Brain microvascular endothelial cell (primary cell): ENCODE measurements around the gene SGCD.

Source experiments
- DNase-seq: peaks from one replicate; pipeline ENCODE4 v3.0.0-alpha.2; 2020
- H3K27ac ChIP-seq: fragments of 250-450 bp; sonication (Bioruptor Pico); 2 replicates; pipeline ENCODE4 v1.5.1; 2020; ENCODE audit warnings: mild to moderate bottlenecking, moderate library complexity
- H3K27me3 ChIP-seq: fragments of 250-450 bp; sonication (Bioruptor Pico); replicated peaks from 2 replicates; pipeline ENCODE4 v1.5.1; 2020; ENCODE audit warnings: mild to moderate bottlenecking
- H3K36me3 ChIP-seq: fragments of 250-450 bp; sonication (Bioruptor Pico); replicated peaks from 2 replicates; pipeline ENCODE4 v1.5.1; 2020; ENCODE audit warnings: mild to moderate bottlenecking
- H3K4me3 ChIP-seq: 2 replicates; pipeline ENCODE4 v1.5.1; 2011; ENCODE audit warnings: low read depth, mild to moderate bottlenecking, control low read depth, low read length, moderate library complexity
- in situ Hi-C: cut with HindIII; loops from 2 replicates; pipeline ENCODE4 v1.10.0; 2017; ENCODE audit warnings: low sequenced_read_pairs, low pct_ligation_motif_present
- TF ChIP-seq, protein P1 (sequence below): IDR thresholded peaks from 2 replicates; pipeline ENCODE4 v1.5.1; 2011; ENCODE audit warnings: low read depth, mild to moderate bottlenecking, moderate library complexity, low read length, control low read depth, inconsistent platforms; ENCODE audit errors: missing control alignments

SGCD gene

DNA sequence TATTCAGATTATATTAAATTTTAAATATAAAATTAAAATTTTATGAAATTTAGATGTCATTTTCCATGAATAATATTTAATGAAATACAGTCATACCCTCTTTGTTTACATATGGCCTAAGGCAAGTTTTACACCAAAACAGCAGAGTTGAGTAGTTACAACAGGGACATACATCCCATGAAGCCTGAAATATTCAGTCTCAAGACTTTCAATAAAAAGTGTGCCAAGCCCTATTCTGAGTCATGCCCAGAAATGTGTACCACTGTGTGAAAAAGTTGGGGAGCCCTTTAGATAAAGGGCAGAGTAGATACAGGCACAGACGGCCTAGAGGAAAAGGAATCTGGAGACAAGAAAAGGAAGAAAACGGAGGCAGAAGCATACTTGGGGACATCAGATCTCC, 261.3 kb downstream of the SGCD start:
- H3K27ac ChIP-seq = no peak overlapping the region
- H3K27me3 ChIP-seq = no peaks in the 10 kb centered on the region
- TF ChIP-seq, protein P1, sequence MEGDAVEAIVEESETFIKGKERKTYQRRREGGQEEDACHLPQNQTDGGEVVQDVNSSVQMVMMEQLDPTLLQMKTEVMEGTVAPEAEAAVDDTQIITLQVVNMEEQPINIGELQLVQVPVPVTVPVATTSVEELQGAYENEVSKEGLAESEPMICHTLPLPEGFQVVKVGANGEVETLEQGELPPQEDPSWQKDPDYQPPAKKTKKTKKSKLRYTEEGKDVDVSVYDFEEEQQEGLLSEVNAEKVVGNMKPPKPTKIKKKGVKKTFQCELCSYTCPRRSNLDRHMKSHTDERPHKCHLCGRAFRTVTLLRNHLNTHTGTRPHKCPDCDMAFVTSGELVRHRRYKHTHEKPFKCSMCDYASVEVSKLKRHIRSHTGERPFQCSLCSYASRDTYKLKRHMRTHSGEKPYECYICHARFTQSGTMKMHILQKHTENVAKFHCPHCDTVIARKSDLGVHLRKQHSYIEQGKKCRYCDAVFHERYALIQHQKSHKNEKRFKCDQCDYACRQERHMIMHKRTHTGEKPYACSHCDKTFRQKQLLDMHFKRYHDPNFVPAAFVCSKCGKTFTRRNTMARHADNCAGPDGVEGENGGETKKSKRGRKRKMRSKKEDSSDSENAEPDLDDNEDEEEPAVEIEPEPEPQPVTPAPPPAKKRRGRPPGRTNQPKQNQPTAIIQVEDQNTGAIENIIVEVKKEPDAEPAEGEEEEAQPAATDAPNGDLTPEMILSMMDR = no peak
- DNase-seq = no peak
- in situ Hi-C loops = no loop called here
- no peak overlapping the region for H3K4me3 ChIP-seq
- H3K36me3 ChIP-seq = no peaks in the 10 kb centered on the region

DNA sequence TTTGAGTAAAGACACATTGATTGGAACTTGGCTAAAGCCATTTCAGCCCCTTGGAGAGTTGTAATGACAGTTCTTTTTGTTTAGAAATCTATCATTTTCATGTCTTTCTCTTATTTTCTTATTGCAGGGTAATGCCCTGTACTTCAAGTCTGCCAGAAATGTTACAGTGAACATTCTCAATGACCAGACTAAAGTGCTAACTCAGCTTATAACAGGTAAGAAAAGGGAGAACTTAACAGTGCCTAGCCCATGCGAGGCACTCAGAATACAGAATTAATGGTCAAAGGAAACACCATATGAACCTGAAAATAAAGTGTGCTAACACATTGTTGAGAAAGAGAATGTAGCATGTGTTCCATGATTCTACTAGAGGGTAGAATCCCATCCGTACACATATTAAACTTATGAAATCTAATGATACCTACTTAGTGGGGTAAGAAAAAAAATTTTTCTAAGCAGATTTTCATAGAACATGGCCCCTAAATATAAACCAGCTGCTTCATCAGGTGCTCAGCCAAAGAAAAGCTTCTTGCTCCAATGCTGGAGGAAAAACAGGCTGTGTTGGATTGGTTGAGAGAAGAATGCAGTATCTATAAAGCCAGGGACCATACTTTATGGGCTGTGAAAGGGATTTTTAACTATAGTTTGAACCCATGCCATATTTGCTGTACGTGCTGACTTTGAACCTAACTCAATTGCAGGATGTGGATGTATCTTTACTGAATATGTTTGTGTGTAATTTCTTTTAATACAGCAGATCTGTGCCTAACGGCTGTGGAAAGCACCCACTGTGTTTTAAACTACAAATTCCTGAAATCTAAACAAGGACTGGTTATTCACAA, 262.4 kb downstream of the SGCD start:
- in situ Hi-C loops = no loop called here
- Histone ChIP-seq H3K4me3 (no peak overlapping the region), H3K36me3 (no peaks in the 10 kb centered on the region), H3K27me3 (no peaks in the 10 kb centered on the region), H3K27ac (no peak overlapping the region)
- no peak for DNase-seq
- TF ChIP-seq, protein P1 = no peak

DNA sequence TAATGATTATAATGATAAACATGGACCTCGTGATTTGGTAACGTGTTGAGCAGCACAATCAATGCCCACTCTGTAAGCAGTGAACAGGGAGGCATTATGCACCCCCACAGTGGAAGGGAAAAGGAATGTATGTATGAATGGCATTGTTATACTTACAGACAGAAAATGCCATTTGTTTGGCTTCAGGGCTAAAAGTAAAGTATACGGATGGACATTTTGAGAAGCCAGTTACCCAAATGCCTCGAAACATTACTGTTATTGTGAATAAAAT, 262.9 kb downstream of the SGCD start:
- in situ Hi-C loops = no loop called here
- Histone ChIP-seq H3K27me3 (no peaks in the 10 kb centered on the region), H3K36me3 (no peaks in the 10 kb centered on the region), H3K4me3 (no peak overlapping the region), H3K27ac (no peak overlapping the region)
- no peak for DNase-seq
- TF ChIP-seq, protein P1 = no peak

DNA sequence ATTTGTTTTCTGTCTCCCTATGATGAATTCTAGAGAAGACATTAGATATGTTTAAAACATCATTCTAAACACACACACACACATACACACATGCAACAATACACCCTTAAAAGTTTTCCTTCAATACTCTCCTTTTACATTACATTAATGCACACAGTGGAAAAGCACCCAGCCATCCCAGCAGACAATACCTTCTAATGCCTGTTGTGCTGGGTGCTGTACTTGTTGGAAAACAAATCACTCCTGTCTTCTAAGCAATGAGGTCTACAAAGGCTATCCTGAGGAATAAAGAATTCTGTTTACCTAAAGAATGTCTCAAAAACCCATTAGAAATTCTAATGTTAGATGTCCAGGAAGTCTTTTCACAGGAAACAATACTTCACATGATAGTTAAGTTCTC, 264.0 kb downstream of the SGCD start:
- in situ Hi-C loops = no loop called here

DNA sequence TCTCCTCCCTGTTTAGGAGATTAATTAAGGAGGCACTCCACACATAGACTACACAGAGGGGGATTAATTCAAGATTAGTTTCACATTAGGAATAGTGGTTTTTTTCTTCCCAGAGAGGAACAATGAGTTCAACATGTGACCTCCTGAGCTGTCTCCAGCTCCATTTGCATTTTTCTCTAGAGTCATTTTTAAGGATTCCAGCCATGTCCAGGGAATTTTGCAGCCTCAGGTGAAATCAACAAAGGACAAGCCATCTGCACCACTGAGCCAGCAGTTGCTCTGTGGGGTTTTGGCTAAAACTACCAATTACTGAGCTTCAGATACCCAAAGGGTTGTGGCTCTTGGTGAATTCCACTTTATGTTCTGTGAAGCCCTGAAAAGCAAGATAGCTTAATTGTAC, 264.7 kb downstream of the SGCD start:
- no peak for DNase-seq
- H3K36me3 ChIP-seq = no peaks in the 10 kb centered on the region
- H3K27ac ChIP-seq = no peak overlapping the region
- H3K4me3 ChIP-seq = no peak overlapping the region
- TF ChIP-seq, protein P1 = no peak
- no peaks in the 10 kb centered on the region for H3K27me3 ChIP-seq
- in situ Hi-C loops = no loop called here

More for the DNA sequence above, 264.0 kb downstream of the SGCD start:
- no peaks in the 10 kb centered on the region for H3K27me3 ChIP-seq
- TF ChIP-seq, protein P1 = no peak
- DNase-seq = no peak
- no peak overlapping the region for H3K4me3 ChIP-seq
- no peaks in the 10 kb centered on the region for H3K36me3 ChIP-seq
- H3K27ac ChIP-seq = no peak overlapping the region

DNA sequence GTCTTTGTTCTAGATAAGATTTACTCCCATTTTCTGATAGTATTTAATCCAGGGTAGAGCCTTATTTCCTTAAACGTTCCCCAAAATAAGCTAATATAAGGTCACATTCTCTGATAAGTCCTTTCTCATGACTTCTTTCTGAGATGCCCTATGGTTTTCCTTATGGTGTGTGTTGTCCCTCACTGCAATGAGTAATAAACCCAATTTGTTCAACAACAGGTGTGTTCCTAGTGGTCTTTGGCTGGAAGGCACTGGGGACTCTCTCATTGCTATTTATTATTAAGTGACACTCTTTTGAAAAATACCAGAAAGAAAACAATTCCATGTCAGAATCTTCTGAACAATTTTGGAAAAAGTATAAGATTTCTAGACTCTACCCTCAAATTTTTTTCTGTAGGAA, 266.6 kb downstream of the SGCD start:
- Histone ChIP-seq H3K4me3 (no peak overlapping the region), H3K27me3 (no peaks in the 10 kb centered on the region), H3K27ac (no peak overlapping the region), H3K36me3 (no peaks in the 10 kb centered on the region)
- DNase-seq = no peak
- in situ Hi-C loops = no loop called here
- TF ChIP-seq, protein P1 = no peak
